Fibroblast of the aortic adventitia (primary cell): ENCODE results near the gene KRT4. TPM values are rescaled to one million over a fixed set of nuclear protein-coding genes. Genes with fewer than 3 reads are reported as not detected.

Source experiments
- DNase-seq: peaks from one replicate; pipeline ENCODE4 v3.0.0-alpha.2; 2010; ENCODE audit warnings: low read depth
- H3K4me3 ChIP-seq: 2 replicates; pipeline ENCODE4 v1.5.1; 2011; ENCODE audit warnings: low read depth, mild to moderate bottlenecking, control low read depth, low read length, moderate library complexity
- total RNA-seq: library from RNA; depleted of rRNA; stranded (reverse); fragments of >200 nt; gene quantifications from 2 replicates; pipeline ENCODE4 v1.2.3, GENCODE V29; 2012; ENCODE audit warnings: low replicate concordance
- TF ChIP-seq, protein P1 (sequence below): IDR thresholded peaks from 2 replicates; pipeline ENCODE4 v1.5.1; 2011; ENCODE audit warnings: mild to moderate bottlenecking, low read length, control low read depth, inconsistent platforms; ENCODE audit not compliant: insufficient read depth

Gene KRT4
- total RNA-seq, 1 donor, result not detected

DNA sequence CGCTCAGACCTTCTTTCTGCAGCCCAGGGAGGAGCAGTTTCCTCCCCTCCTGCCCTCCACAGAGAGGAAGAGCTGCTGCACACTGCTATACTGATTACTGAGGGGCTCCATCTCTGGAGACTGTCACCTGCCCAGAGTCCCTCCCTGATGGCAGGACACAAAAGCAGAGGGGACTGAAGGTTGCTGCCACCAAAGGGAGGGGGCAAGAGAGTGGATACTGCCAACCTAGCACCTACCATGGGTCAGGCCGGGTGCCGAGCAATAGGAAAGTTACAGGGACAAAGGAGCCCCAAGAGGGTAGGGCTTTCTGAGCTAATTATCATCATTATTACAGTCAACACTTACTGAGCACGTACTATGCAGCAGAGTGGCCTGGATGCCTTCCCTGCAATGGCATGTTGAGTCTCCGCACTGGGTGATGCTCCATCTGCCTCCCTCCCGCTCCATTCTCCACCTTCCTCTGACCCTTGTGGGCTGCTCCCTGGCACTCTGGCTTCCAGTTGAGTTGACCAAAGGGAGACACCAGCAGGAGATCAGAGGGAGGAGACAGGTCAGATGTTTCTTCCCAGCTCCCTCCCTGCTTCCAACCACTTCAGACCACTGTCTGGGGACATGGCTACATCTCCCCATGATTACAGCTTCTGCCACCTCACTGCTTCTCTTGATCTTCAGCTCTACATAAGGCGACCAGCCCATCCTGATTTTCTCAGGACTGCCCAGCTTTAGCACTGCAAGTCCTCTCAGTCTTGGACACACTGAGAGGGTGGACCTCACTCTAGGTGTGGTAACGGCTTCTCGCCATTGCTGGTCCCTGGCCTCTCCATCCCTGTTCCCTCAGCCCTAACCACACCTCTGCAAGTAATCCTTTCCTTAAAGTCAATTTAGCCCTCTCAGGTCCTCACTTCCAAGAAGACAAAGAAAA, 22.8 kb upstream of the KRT4 start:
- TF ChIP-seq, protein P1, sequence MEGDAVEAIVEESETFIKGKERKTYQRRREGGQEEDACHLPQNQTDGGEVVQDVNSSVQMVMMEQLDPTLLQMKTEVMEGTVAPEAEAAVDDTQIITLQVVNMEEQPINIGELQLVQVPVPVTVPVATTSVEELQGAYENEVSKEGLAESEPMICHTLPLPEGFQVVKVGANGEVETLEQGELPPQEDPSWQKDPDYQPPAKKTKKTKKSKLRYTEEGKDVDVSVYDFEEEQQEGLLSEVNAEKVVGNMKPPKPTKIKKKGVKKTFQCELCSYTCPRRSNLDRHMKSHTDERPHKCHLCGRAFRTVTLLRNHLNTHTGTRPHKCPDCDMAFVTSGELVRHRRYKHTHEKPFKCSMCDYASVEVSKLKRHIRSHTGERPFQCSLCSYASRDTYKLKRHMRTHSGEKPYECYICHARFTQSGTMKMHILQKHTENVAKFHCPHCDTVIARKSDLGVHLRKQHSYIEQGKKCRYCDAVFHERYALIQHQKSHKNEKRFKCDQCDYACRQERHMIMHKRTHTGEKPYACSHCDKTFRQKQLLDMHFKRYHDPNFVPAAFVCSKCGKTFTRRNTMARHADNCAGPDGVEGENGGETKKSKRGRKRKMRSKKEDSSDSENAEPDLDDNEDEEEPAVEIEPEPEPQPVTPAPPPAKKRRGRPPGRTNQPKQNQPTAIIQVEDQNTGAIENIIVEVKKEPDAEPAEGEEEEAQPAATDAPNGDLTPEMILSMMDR, result no peak
- H3K4me3 ChIP-seq, result no peak overlapping the region
- DNase-seq, result no peak

DNA sequence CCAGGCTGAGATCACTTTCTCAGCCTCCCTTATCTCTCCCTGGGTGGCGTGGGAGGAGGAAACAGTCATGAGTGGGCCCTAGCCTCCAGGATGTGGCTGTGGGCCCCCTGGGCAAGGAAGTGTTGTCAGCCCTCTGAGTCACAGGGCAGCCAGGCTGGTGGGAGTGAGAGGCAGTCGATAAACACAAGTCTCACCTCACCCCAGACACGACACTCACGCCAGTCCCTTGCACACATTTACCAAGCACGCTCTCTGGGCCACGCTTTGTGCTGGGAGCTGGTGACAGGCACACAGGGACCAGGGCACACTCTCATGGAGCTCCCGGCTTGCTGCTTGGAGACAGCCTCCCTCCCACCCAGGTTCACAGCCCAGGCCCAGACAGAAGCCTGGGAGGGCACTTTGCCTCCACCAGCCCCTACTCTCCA, 22.1 kb upstream of the KRT4 start:
- TF ChIP-seq, protein P1, result no peak
- DNase-seq, result peak; percentile 60

DNA sequence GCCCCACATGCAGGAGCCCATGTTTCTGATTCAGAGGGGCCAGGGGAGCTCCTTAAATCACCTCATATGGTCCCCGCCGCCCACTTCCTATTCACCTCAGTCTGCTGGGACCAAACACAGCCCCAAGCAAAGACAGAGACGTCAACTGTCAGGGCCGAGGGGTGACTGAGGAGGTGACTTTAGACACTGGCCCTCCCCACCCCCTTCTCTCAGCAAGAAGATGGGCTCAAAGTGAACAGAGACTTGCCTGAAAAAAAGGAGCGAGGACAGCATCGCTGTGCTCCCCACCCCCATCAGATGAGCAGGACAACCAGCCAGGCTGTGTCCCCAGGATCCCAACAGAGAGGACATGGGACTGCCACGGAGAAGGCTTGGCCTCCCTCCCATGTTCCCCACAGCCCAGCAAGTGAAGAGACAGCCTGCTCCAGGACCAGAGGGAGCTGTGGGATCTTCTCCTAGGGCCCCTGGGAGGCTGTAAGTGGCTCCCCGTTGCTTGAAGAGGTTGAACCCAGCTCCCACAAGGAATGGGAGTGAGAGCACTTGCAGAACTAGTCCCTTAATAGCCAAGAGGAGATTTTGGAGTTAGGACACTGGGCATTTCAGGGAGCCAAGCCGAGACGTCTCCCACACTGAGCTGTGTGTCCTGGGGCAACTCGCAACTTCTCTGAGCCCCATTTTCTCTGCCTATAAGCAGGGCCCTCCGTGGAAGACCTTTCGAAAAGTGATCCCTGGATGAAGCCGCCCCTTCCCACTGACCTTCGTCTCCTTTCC, 21.5 kb upstream of the KRT4 start:
- no peak overlapping the region for H3K4me3 ChIP-seq
- no peak for DNase-seq
- TF ChIP-seq, protein P1, result no peak

More for the DNA sequence above, 22.1 kb upstream of the KRT4 start:
- H3K4me3 ChIP-seq, result no peak overlapping the region

DNA sequence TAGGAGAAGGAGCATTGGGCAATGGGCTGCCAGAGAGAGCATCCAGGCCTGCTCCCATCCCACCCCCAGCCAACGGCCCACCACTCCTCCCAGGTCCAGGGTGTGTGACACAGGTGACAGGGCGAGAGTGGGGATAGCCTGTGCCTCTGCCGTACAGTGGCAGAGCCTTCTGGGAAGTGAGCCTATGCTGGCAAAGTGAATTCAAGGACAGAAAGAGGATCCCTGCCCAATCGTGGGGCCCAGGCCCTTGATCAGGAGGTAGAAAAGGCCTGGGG, 20.7 kb upstream of the KRT4 start:
- DNase-seq, result no peak
- H3K4me3 ChIP-seq, result no peak overlapping the region
- TF ChIP-seq, protein P1, result no peak

DNA sequence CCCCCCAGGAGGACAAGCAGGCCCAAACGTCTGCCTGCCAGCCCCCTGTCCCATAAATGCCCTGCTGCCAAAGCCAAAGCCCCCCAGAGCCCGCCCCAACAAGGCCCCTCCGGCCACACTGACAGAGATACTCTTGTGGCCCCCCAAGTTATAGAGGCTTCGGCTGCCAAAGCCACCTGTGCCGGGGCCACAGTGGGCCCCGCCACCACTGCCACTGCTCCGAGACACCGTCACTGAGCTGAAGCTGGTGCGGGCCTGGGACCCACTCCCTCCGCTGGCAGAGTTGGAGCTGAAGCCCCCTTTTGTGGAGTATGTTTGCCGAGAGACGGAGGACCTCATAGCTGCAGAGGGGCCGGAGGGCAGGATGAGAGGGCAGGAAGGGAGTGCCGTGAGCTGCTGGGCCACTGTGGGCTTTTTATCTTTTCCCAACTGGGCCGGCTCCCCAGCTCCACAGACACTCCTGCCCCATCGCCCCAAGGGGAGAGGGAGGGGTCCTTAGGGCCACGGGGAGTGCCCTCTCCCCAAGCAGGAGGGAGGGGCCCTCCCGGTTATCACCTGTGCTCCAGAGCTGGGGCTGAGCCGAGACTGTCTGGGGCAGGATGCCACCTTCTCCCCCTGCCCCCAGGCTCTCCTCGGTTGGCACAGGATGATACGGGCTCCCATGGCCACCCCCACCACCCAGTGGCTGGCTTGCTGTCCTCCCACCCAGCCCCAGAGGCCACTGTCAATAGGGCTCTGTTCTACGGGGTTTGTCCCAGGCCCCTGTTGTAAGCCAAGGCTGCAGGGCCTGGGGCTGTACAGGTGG, 20.2 kb upstream of the KRT4 start, which contains the start of gene KRT79:
TSS of gene KRT79 (minus strand) at position 390 of the 805 bp plus-strand sequence. CDS start at position 339, 51 bp downstream.
- TF ChIP-seq, protein P1, result no peak
- no peak within 1 kb of the TSS for H3K4me3 ChIP-seq
- no peak for DNase-seq
